Uterus (tissue), 2 donors: Measurements from ENCODE around the gene CHST15.

Experiments
- CTCF ChIP-seq, 4 experiments: fragments of 200-600 bp in 2 of 4; fragments of 450-650 bp in 2 of 4; sonication (generic) in 2 of 4; IDR thresholded peaks; one replicate each; pipeline ENCODE4 v1.5.1; 2016 to 2019; ENCODE audit warnings: antibody characterized with exemption in 4 of 4, mild to moderate bottlenecking in 2 of 4, moderate library complexity in 1 of 4
- POLR2A ChIP-seq, 2 donors: fragments of 450-650 bp; IDR thresholded peaks; one replicate each; pipeline ENCODE4 v1.6.1; 2016; ENCODE audit warnings: antibody characterized with exemption in 2 of 2, mild to moderate bottlenecking in 1 of 2, moderate library complexity in 1 of 2

GRCh38 chr10:123995082-123995460, 98.3 kb downstream of the CHST15 start:
- no peak for TF ChIP-seq CTCF (IDR thresholded peaks at IDR 0.05)
- TF ChIP-seq POLR2A (IDR thresholded peaks at IDR 0.05): no peak
